PC-3 (cell line): ENCODE data around the gene SF3B6.

Experiments used
- CTCF ChIP-seq: fragments of 300-600 bp; sonication (generic); conservative IDR thresholded peaks from 2 replicates; pipeline ENCODE4 v1.5.1; 2017; ENCODE audit warnings: antibody characterized with exemption, low read depth, mild to moderate bottlenecking, low read length
- EZH2 ChIP-seq: fragments of 300-600 bp; sonication (generic); IDR thresholded peaks from one replicate; pipeline ENCODE4 v1.6.1; 2017; ENCODE audit warnings: antibody characterized with exemption, mild to moderate bottlenecking, low read length; ENCODE audit not compliant: unreplicated experiment
- EZH2phosphoT487 ChIP-seq: fragments of 300-600 bp; sonication (generic); IDR thresholded peaks from 2 replicates; pipeline ENCODE4 v1.6.1; 2018; ENCODE audit warnings: mild to moderate bottlenecking, antibody characterized with exemption, low read length, borderline replicate concordance

- TF ChIP-seq CTCF (no peak), EZH2phosphoT487 (no peak), EZH2 (no peak)
Observed at GRCh38 chr2:24122366-24123194, 46.5 kb upstream of the SF3B6 start.
